CD14-positive monocyte (primary cell): ENCODE measurements around the gene LAMB3. TPM values are rescaled to one million over a fixed set of nuclear protein-coding genes. Genes with fewer than 3 reads are reported as not detected.

ENCODE experiments used
- DNase-seq, 3 donors: peaks; one replicate each; pipeline ENCODE4 v3.0.0-alpha.2; 2011 to 2022
- H2AFZ ChIP-seq: 2 replicates; pipeline ENCODE4 v1.6.0; 2012; ENCODE audit warnings: mild to moderate bottlenecking, low read depth, low read length, inconsistent platforms; ENCODE audit not compliant: insufficient read depth, poor library complexity, severe bottlenecking
- H3K27ac ChIP-seq, 2 donors: 1 replicate in 1 of 2; 2 replicates in 1 of 2; pipeline ENCODE4 v1.5.1; 2012 to 2013; ENCODE audit warnings: low read length in 2 of 2, control low read depth in 1 of 2, inconsistent platforms in 1 of 2, low read depth in 1 of 2, mild to moderate bottlenecking in 1 of 2
- H3K27me3 ChIP-seq, 2 donors: one replicate each; pipeline versions ENCODE4 v1.6.0 to v1.6.1; 2011 to 2013; ENCODE audit warnings: low read length in 2 of 2; ENCODE audit not compliant: control insufficient read depth in 2 of 2, insufficient read depth in 2 of 2
- H3K36me3 ChIP-seq, 2 donors: replicated peaks in 1 of 2; 1 replicate in 1 of 2; 2 replicates in 1 of 2; pipeline versions ENCODE4 v1.5.1 to v1.6.1; 2012 to 2013; ENCODE audit warnings: low read length in 2 of 2, control low read depth in 1 of 2, inconsistent platforms in 1 of 2, mild to moderate bottlenecking in 1 of 2; ENCODE audit not compliant: insufficient read depth in 2 of 2, control insufficient read depth in 1 of 2
- H3K4me1 ChIP-seq, 2 donors: 1 replicate in 1 of 2; 2 replicates in 1 of 2; pipeline versions ENCODE4 v1.5.1 to v1.6.1; 2012 to 2013; ENCODE audit warnings: low read length in 2 of 2, control low read depth in 1 of 2, inconsistent platforms in 1 of 2, mild to moderate bottlenecking in 1 of 2, moderate library complexity in 1 of 2; ENCODE audit not compliant: insufficient read depth in 2 of 2, control insufficient read depth in 1 of 2
- H3K4me2 ChIP-seq: replicated peaks from 2 replicates; pipeline ENCODE3; 2012; ENCODE audit warnings: low read length, moderate library complexity, mild to moderate bottlenecking; ENCODE audit not compliant: poor library complexity, severe bottlenecking; ENCODE audit errors: extremely low read depth
- H3K4me3 ChIP-seq, 3 experiments: fragments of 200-600 bp in 1 of 3; sonication (generic) in 1 of 3; replicated peaks in 1 of 3; 1 replicate in 2 of 3; 2 replicates in 1 of 3; pipeline ENCODE4 v1.5.1; 2011 to 2013; ENCODE audit warnings: low read length in 3 of 3, mild to moderate bottlenecking in 3 of 3, control low read depth in 2 of 3, low read depth in 2 of 3, inconsistent platforms in 1 of 3, moderate library complexity in 1 of 3
- H3K79me2 ChIP-seq: 2 replicates; pipeline ENCODE4 v1.6.0; 2012; ENCODE audit warnings: mild to moderate bottlenecking, control low read depth, inconsistent platforms, low read length, moderate library complexity; ENCODE audit not compliant: insufficient read depth
- H3K9ac ChIP-seq: 2 replicates; pipeline ENCODE4 v1.6.0; 2017; ENCODE audit warnings: low read length, mild to moderate bottlenecking; ENCODE audit not compliant: insufficient read depth, poor library complexity, severe bottlenecking
- H3K9me3 ChIP-seq, 2 donors: replicated peaks in 1 of 2; 1 replicate in 1 of 2; 2 replicates in 1 of 2; pipeline versions ENCODE4 v1.5.1 to v1.6.1; 2012 to 2013; ENCODE audit warnings: low read length in 2 of 2, control low read depth in 1 of 2; ENCODE audit not compliant: control insufficient read depth in 1 of 2, insufficient read depth in 1 of 2
- H4K20me1 ChIP-seq: 2 replicates; pipeline ENCODE4 v1.6.0; 2012; ENCODE audit warnings: mild to moderate bottlenecking, low read length, control low read depth, moderate library complexity; ENCODE audit not compliant: insufficient read depth
- H3K27ac Mint-ChIP-seq, 7 donors: one replicate each; pipeline ENCODE4 v1.8.0; 2020; ENCODE audit warnings: mild to moderate bottlenecking in 7 of 7, mixed read lengths in 7 of 7, moderate library complexity in 6 of 7, inconsistent platforms in 2 of 7
- H3K27me3 Mint-ChIP-seq, 3 donors: one replicate each; pipeline ENCODE4 v1.8.0; 2021 to 2022; ENCODE audit warnings: low read depth in 3 of 3, mild to moderate bottlenecking in 3 of 3, mixed read lengths in 3 of 3, moderate library complexity in 3 of 3, inconsistent platforms in 1 of 3
- H3K36me3 Mint-ChIP-seq, 2 donors: one replicate each; pipeline ENCODE4 v1.8.0; 2020; ENCODE audit warnings: mixed read lengths in 2 of 2, inconsistent platforms in 1 of 2, mild to moderate bottlenecking in 1 of 2
- H3K4me1 Mint-ChIP-seq: one replicate; pipeline ENCODE4 v1.8.0; 2020; ENCODE audit warnings: mild to moderate bottlenecking, mixed read lengths
- H3K4me3 Mint-ChIP-seq, 2 donors: one replicate each; pipeline ENCODE4 v1.8.0; 2020; ENCODE audit warnings: mild to moderate bottlenecking in 2 of 2, mixed read lengths in 2 of 2, moderate library complexity in 1 of 2
- H3K9me3 Mint-ChIP-seq, 7 donors: one replicate each; pipeline ENCODE4 v1.8.0; 2020 to 2022; ENCODE audit warnings: mixed read lengths in 7 of 7, mild to moderate bottlenecking in 6 of 7, moderate library complexity in 6 of 7, inconsistent platforms in 2 of 7
- CTCF ChIP-seq: fragments of 200-600 bp; IDR thresholded peaks from one replicate; pipeline ENCODE4 v1.8.0; 2022; ENCODE audit warnings: antibody characterized with exemption, mild to moderate bottlenecking
- WGBS: methylation state at CpG from one replicate; pipeline ENCODE4 v1.1.5; 2013; ENCODE audit warnings: missing lambda C conversion rate; ENCODE audit not compliant: insufficient coverage; 5-methylcytosine and 5-hydroxymethylcytosine counted together
- intact Hi-C, 2 donors: fragments of 100-400 bp; cut with micrococcal nuclease; formaldehyde crosslinking; loops; one replicate each; pipeline versions ENCODE4 v1.15.0 to v1.15.1; 2023
- polyA plus RNA-seq, 3 donors: library from polyadenylated mRNA; depleted of rRNA in 1 of 3; unstranded in 2 of 3; stranded (reverse) in 1 of 3; fragments of 300-500 nt in 2 of 3; fragments of >200 nt in 1 of 3; fragmentation: Illumina TruSeq in 2 of 3; gene quantifications; 1 replicate in 2 of 3; 2 replicates in 1 of 3; pipeline ENCODE4 v1.2.3, GENCODE V29; 2012 to 2021

The LAMB3 gene
- polyA plus RNA-seq, 3 donors, result 0.29 to 0.67 (median 0.30) TPM

DNA sequence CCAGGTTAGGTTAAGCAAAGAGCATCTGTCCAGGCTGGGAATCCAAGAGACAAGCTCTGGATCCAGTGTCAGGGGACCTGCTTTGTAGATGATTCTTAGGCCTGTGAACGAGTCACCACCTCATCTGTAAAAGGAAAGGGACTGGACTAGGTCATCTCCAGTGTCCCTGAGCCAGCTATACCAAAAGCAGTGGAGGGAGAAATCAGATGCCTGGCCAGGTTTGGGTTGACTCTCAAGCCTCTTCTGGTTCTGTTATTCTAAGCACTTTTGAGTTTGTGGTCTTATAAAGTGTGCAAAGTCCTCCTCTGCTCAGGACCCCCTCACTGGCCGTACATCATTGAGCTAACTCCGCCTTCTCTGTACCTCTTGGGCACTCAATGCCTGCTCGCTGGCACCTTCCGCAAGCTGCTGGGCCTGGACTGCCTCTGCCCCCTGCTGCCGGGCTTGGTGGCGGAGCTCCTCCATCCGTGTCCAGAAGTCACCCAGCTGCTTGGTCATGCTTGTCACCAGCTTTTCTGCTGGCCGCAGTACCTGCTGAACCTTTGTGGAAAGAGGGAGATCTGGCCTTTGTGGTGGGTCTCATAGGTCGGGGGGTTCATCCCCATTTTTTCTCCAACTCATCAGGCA, 35.1 kb downstream of the LAMB3 start:
- TF ChIP-seq CTCF, result no peak
- H4K20me1 ChIP-seq, result no peaks in the 10 kb centered on the region
- Mint-ChIP-seq H3K36me3 (no peaks in the 10 kb centered on the region), H3K27me3 (peaks cover 13 to 18% (median 16%) of the 10 kb centered on the region in 3 donors), H3K27ac (no peak overlapping the region), H3K4me3 (no peak overlapping the region), H3K9me3 (peaks cover 0 to 3% (median 0%) of the 10 kb centered on the region in 7 donors), H3K4me1 (peaks cover 11% of the 10 kb centered on the region)
- no peak overlapping the region for H2AFZ ChIP-seq
- WGBS, result 97% methylated on average over 7 of the region's 10 CpGs
- H3K79me2 ChIP-seq, result no peaks in the 10 kb centered on the region
- no peaks in the 10 kb centered on the region for H3K4me1 ChIP-seq
- H3K9me3 ChIP-seq, result no peaks in the 10 kb centered on the region
- intact Hi-C loops, result no loop called here
- H3K4me2 ChIP-seq, result no peak overlapping the region
- no peak overlapping the region for H3K9ac ChIP-seq
- no peak overlapping the region for H3K27ac ChIP-seq
- DNase-seq, result no peak
- no peak overlapping the region for H3K4me3 ChIP-seq
- no peaks in the 10 kb centered on the region for H3K27me3 ChIP-seq
- H3K36me3 ChIP-seq, result no peaks in the 10 kb centered on the region

DNA sequence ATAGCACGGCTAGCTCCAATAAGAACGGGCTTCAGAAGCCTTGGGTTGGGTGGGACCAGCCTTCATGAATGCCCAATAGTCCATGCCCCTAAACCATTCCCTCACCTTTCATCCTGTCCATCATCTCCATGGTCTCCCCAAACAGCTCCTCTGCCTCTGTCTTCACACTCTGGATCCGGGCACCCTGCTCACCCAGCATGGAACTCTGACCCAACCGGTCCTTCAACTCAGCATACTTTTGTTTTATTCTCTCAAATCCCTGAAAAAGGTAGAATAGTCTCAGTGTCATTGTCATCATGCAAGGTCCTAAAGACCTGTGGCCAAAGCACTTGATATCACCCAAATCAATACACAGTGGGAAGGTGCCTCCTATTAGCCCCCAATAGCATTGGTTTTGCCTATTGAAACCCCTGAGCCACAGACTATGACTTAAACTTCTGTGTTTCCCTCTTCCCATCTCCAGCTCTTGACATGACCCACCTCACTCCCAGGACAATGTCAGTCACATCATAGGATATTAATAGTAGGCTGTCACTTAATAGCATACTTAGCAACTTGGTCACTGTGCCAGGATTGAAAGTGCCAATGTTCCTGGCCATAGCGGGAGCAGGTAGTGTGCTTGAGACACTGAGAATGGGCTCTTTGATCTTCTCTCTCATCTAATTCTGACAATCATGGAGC, 35.7 kb downstream of the LAMB3 start:
- H3K36me3 Mint-ChIP-seq, result no peaks in the 10 kb centered on the region
- H3K4me1 Mint-ChIP-seq, result peaks cover 11% of the 10 kb centered on the region
- peaks cover 8 to 14% (median 12%) of the 10 kb centered on the region in 3 donors for H3K27me3 Mint-ChIP-seq
- no peak overlapping the region for H3K4me3 Mint-ChIP-seq
- Histone ChIP-seq H3K9me3 (no peaks in the 10 kb centered on the region), H3K27ac (no peak overlapping the region), H3K79me2 (no peaks in the 10 kb centered on the region), H3K4me3 (no peak overlapping the region), H3K36me3 (no peaks in the 10 kb centered on the region), H2AFZ (no peak overlapping the region), H3K4me1 (no peaks in the 10 kb centered on the region), H3K4me2 (no peak overlapping the region), H4K20me1 (no peaks in the 10 kb centered on the region), H3K9ac (no peak overlapping the region), H3K27me3 (no peaks in the 10 kb centered on the region)
- intact Hi-C loops, result no loop called here
- no peak for DNase-seq
- no peak for TF ChIP-seq CTCF
- H3K9me3 Mint-ChIP-seq, result peaks cover 0 to 3% (median 0%) of the 10 kb centered on the region in 7 donors
- WGBS, result 100% methylated on average over 4 of the region's 5 CpGs
- no peak overlapping the region for H3K27ac Mint-ChIP-seq
